GM20000 (cell line): ENCODE results near the gene CST6.

Source experiments
- DNase-seq: peaks from one replicate; pipeline ENCODE4 v3.0.0; 2012; ENCODE audit warnings: low spot score
- TF ChIP-seq, protein P1 (sequence below): IDR thresholded peaks from 2 replicates; pipeline ENCODE4 v1.5.1; 2012; ENCODE audit warnings: mild to moderate bottlenecking, control low read depth; ENCODE audit errors: extremely low read depth, missing control alignments

Gene CST6

DNA sequence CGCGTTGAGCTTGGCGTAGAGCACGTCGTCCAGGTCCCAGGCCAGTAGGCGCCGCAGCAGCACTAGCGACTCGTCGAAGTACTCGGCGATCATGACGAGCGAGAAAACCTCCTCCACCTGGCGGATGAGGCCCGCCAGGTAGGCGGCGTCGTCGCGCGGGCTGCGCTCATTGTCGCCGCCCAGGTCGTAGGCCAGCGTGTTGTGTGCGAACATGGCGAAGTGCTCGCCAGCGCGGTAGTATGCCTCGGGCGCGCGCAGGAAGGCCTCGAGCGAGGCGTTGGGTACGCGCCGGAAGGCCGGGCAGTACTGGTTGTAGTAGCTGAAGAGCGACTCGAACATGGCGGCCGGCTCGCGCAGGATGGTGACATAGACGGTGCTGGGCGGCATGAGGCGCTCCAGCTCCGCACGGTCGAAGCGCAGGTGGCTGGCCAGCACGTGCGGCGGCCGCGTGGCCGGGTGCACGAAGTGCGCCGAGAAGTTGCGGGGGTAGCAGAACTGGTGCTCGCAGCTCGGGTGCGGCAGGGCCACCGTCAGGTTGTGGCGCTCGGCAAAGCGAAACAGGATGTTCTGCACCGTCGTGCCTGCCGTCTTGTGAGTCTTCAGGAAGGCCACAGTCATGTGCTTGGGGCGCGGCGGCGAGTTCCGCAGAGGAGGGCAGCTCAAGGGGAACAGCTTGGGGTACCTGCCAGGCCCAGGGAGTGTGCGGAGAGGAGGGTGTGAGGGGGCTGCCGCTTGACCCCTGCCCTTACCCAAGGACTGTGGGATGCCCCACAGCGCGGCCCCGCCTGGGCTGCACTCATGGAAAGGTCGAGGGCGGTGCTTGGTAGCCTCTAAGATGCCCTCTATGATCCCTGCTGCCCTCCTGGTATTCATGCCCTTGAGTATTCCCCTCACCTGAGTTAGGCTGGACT lies 31.4 kb downstream of the CST6 start:
- TF ChIP-seq, protein P1, sequence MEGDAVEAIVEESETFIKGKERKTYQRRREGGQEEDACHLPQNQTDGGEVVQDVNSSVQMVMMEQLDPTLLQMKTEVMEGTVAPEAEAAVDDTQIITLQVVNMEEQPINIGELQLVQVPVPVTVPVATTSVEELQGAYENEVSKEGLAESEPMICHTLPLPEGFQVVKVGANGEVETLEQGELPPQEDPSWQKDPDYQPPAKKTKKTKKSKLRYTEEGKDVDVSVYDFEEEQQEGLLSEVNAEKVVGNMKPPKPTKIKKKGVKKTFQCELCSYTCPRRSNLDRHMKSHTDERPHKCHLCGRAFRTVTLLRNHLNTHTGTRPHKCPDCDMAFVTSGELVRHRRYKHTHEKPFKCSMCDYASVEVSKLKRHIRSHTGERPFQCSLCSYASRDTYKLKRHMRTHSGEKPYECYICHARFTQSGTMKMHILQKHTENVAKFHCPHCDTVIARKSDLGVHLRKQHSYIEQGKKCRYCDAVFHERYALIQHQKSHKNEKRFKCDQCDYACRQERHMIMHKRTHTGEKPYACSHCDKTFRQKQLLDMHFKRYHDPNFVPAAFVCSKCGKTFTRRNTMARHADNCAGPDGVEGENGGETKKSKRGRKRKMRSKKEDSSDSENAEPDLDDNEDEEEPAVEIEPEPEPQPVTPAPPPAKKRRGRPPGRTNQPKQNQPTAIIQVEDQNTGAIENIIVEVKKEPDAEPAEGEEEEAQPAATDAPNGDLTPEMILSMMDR, result no peak
- DNase-seq, result peak; percentile 15

DNA sequence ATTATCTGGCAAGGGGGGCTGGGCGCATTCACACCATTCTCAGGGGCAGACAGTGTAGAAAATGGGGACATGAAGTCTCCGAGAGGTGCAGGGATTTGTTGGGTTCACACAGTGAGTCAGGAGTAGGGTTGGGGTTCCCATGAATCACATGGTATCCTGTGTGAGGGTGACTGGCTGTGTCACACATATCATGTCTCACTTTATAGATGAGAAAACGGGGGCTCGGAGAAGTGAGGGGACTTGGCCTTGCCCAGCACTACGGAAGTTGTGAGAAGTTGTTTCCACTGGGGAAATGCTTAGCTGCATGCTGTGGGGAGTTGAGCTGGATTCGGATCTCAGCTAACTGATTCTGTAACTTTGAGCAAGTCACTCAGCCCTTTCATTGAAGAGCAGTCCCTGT lies 32.9 kb downstream of the CST6 start:
- DNase-seq, result no peak
- TF ChIP-seq, protein P1, result no peak

DNA sequence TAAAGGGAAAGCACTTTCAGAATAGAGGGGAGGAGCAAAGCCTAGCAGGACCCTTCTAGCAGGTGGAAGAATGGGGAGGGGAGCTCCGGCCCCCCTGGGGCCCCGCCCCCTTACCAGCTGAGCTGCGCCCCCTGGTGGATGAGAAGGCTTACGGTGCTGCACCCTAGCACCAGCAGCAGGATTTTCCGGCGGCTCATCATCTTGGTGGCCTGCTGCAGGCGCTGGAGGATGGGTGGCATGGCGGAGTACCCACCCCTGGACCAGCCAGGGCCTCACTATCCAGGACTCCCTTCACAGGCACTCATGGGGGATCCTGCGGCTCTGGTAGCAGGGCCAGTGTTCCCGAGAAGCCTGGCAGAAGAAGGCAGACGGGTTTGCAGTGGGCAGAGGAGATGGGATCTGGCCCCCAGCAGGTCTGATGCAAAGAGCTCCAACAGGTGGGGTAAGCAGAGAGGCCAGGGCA lies 33.4 kb downstream of the CST6 start:
- peak; percentile 95 for DNase-seq
- TF ChIP-seq, protein P1, result peak; percentile 94

DNA sequence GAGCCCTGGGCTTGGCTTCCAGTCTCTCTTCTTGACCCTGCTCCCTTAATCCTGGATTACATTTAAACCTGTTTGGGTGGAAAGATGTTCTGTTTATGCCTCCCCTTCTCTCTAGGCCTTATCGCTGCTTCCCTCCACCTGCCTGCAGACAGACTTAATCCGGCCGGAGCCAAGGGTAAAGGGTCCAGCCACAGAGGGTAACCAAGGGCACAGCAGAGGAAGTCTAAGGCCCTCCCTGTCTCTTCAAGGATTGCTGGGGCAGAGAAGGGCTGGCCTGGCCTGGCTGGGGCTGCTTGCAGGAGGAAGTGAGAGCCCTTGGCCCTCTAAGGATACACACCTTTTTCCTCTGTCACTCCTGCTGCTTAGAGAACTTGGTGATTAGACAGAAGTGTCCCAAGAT lies 35.1 kb downstream of the CST6 start:
- TF ChIP-seq, protein P1, result no peak

DNA sequence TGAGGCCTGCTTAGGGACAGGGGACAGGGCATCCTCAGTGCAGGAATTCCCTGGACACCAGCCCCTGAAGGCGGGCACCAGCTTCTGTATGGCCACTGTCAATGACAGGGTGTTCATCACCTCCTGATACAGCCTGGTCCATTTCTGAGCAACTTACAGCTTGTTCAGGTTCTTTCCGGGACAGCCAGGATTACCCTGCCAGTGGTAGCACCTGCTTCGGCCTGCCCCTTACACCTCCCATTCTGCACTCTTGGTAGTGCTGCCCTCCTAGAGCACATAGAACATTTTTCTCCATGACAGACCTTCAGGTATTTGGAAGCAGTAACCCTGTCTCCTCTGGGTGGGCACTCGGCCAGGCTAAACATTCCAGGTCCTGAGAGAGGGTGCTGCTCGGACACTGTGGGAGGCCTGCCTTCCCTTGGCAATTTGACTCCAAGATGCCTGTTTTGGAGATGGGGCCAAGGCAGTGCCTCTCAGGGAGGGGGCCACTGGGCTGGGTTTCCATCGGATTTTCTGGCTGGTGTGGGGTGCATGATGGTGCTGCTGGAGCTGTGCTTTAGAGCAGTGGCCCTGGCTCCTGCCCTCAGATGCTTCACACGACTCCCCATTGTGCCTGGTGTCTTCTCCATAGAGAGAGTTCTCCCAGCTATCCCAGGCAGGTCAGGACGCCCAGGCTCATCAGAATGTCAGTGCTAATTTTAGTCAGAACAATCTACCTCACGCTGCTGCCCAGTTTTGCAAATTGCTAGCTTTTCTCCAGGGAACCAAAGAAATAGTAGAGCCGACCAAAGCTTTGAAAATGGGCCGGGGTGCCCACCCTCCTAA lies 35.9 kb downstream of the CST6 start:
- TF ChIP-seq, protein P1, result no peak
- DNase-seq, result no peak

More for the DNA sequence above, 35.1 kb downstream of the CST6 start:
- DNase-seq, result no peak

DNA sequence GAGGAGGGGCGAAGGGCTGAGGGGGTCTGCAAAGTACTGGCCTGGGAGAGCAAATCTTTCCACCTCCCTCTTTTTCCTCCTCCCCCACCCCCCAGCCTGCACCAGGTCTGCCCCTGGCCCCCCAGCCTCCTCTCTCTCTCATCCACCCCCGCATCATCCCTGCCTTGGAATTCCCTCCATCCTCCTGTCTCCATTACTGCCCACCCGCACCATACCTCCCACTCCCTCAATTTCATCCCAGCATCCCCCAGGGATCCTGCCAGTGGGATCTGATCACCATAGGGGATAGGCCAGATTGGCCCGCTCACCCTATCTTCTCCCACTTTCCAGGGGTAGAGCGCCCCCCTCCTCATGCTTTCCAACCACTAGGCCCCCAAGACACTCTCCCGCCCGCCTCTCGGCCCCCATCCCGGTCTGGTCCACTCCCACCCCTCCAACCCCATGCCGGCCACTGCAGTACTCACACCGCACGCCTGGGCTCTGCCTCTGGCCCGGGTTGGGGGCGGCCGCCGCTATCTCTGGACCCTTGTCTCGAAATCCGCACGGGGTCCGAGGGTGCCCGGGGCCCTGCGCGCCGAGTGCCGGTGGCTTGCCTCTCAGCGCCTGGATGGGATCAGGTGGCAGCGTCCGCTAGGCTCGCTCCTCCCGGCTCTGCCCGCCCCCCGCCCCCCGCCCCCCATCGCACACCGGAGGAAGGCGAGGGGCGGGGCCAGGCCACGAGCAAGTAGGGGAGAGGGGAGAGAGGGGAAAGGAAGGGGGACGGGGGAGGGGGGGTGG lies 36.9 kb downstream of the CST6 start, which contains the start of gene GAL3ST3:
Gene GAL3ST3, minus strand, starts transcription at position 615 of the 777 bp plus-strand sequence. CDS start 3,746 bp downstream, outside the sequence.
- DNase-seq, result no peak
- TF ChIP-seq, protein P1, result no peak
